Tibial nerve (tissue), 4 donors: Measurements from ENCODE around the gene LMOD2.

ENCODE experiments used
- CTCF ChIP-seq, 5 experiments: fragments of 200-600 bp in 3 of 5; fragments of 450-650 bp in 2 of 5; sonication (generic) in 3 of 5; IDR thresholded peaks; one replicate each; pipeline ENCODE4 v1.5.1; 2016 to 2019; ENCODE audit warnings: antibody characterized with exemption in 5 of 5, mild to moderate bottlenecking in 3 of 5, moderate library complexity in 2 of 5
- EP300 ChIP-seq, 2 donors: sonication (generic); formaldehyde crosslinking; IDR thresholded peaks; one replicate each; pipeline ENCODE4 v1.6.1; 2017; ENCODE audit warnings: antibody characterized with exemption in 2 of 2, mild to moderate bottlenecking in 1 of 2
- POLR2A ChIP-seq, 2 donors: fragments of 450-650 bp; IDR thresholded peaks; one replicate each; pipeline ENCODE4 v1.6.1; 2017; ENCODE audit warnings: antibody characterized with exemption in 2 of 2, mild to moderate bottlenecking in 2 of 2, moderate library complexity in 2 of 2

GRCh38 chr7:123660514-123661354 is 5.1 kb downstream of the LMOD2 start:
- TF ChIP-seq CTCF (IDR thresholded peaks at IDR 0.05) (no peak), POLR2A (IDR thresholded peaks at IDR 0.05) (no peak), EP300 (IDR thresholded peaks at IDR 0.05) (no peak)
